Endothelial cell of umbilical vein (primary cell): ENCODE measurements around the gene LINC01488. TPM values are rescaled to one million over a fixed set of nuclear protein-coding genes. Genes with fewer than 3 reads are reported as not detected.

Source experiments
- BruUV-seq: library from RNA; stranded (reverse); fragments of 400-500 nt; replicated peaks from 2 replicates; lab custom pipeline; 2021; lab: Mats Ljungman, UMichigan
- CTCF ChIA-PET: fragments of 300-600, 350-600 bp; sonication (Branson Sonifier 250); formaldehyde crosslinking; loops from one replicate; lab custom pipeline; 2021; ENCODE audit warnings: antibody characterized with exemption, inconsistent platforms; lab: Charles Lee
- POLR2A ChIA-PET: fragments of 300-600, 350-600 bp; sonication (Branson Sonifier 250); formaldehyde crosslinking; loops from one replicate; lab custom pipeline; 2021; ENCODE audit warnings: antibody characterized with exemption, inconsistent platforms; lab: Charles Lee
- DNase-seq: peaks from one replicate; pipeline ENCODE4 v3.0.0-alpha.2; 2011; ENCODE audit warnings: low read depth, low spot score
- FAIRE-seq: peaks from 2 replicates; lab custom pipeline; 2011; peaks lifted over from hg19 to GRCh38; lab: Jason Lieb, UNC
- H2AFZ ChIP-seq: 2 replicates; pipeline ENCODE4 v1.6.0; 2012; ENCODE audit warnings: low read depth, low read length, control low read depth, inconsistent platforms
- H3K27ac ChIP-seq: 2 replicates; pipeline ENCODE4 v1.5.1; 2011; ENCODE audit warnings: low read depth, mild to moderate bottlenecking, control low read depth, low read length, moderate library complexity; ENCODE audit not compliant: insufficient read depth
- H3K27me3 ChIP-seq, 2 experiments: 2 replicates each; pipeline versions ENCODE4 v1.6.0 to v1.6.1; 2011; ENCODE audit warnings: low read length in 2 of 2, mixed read lengths in 1 of 2; ENCODE audit not compliant: control insufficient read depth in 2 of 2, insufficient read depth in 2 of 2
- H3K36me3 ChIP-seq, 2 experiments: 2 replicates in 1 of 2; 3 replicates in 1 of 2; pipeline ENCODE4 v1.5.1; 2011; ENCODE audit warnings: low read length in 2 of 2, mild to moderate bottlenecking in 1 of 2, moderate library complexity in 1 of 2; ENCODE audit not compliant: control insufficient read depth in 2 of 2, insufficient read depth in 2 of 2; ENCODE audit errors: extremely low read depth in 1 of 2
- H3K4me1 ChIP-seq: 3 replicates; pipeline ENCODE4 v1.5.1; 2011; ENCODE audit warnings: mild to moderate bottlenecking, low read length; ENCODE audit not compliant: control insufficient read depth, insufficient read depth; ENCODE audit errors: extremely low read depth
- H3K4me2 ChIP-seq: 2 replicates; pipeline ENCODE4 v1.6.1; 2011; ENCODE audit warnings: low read length, control low read depth, mixed read lengths; ENCODE audit not compliant: insufficient read depth
- H3K4me3 ChIP-seq, 3 experiments: fragments of 200-600 bp in 1 of 3; sonication (generic), shearing (Covaris generic) in 1 of 3; replicated peaks in 1 of 3; 2 replicates each; pipeline ENCODE4 v1.5.1; 2011 to 2016; ENCODE audit warnings: control low read depth in 3 of 3, low read length in 3 of 3, mild to moderate bottlenecking in 2 of 3, inconsistent platforms in 1 of 3, low read depth in 1 of 3, moderate library complexity in 1 of 3; ENCODE audit not compliant: insufficient read depth in 1 of 3
- H3K79me2 ChIP-seq: 2 replicates; pipeline ENCODE4 v1.6.0; 2012; ENCODE audit warnings: low read length, inconsistent platforms; ENCODE audit not compliant: control insufficient read depth, insufficient read depth
- H3K9ac ChIP-seq: replicated peaks from 2 replicates; pipeline ENCODE3; 2011; ENCODE audit warnings: low read length, control low read depth; ENCODE audit not compliant: insufficient read depth; ENCODE audit errors: extremely low read depth
- H3K9me1 ChIP-seq: replicated peaks from 3 replicates; pipeline ENCODE4 v1.6.0; 2011; ENCODE audit warnings: mild to moderate bottlenecking, low read length; ENCODE audit not compliant: control insufficient read depth, insufficient read depth; ENCODE audit errors: extremely low read depth
- H3K9me3 ChIP-seq: replicated peaks from 2 replicates; pipeline ENCODE4 v1.5.1; 2012; ENCODE audit warnings: low read length, inconsistent platforms; ENCODE audit not compliant: control insufficient read depth, insufficient read depth
- H4K20me1 ChIP-seq: replicated peaks from 2 replicates; pipeline ENCODE3; 2011; ENCODE audit warnings: mild to moderate bottlenecking, low read length; ENCODE audit not compliant: control insufficient read depth, insufficient read depth; ENCODE audit errors: extremely low read depth
- EZH2 ChIP-seq: IDR thresholded peaks from 2 replicates; pipeline ENCODE4 v1.6.1; 2012; ENCODE audit warnings: borderline replicate concordance, low read depth, mild to moderate bottlenecking, moderate library complexity, low read length, inconsistent platforms; ENCODE audit not compliant: severe bottlenecking
- FOS ChIP-seq: IDR thresholded peaks from 2 replicates; pipeline ENCODE4 v1.6.1; 2011; ENCODE audit warnings: mild to moderate bottlenecking, low read length, moderate library complexity, borderline replicate concordance; ENCODE audit not compliant: insufficient read depth
- GATA2 ChIP-seq: IDR thresholded peaks from 2 replicates; pipeline ENCODE4 v1.7.0; 2011; ENCODE audit warnings: low read depth, mild to moderate bottlenecking, moderate library complexity, mixed read lengths, low read length; ENCODE audit not compliant: insufficient read length, insufficient read depth
- JUN ChIP-seq: IDR thresholded peaks from 2 replicates; pipeline ENCODE4 v1.6.1; 2011; ENCODE audit warnings: borderline replicate concordance, low read depth; ENCODE audit not compliant: insufficient read length, insufficient read depth
- MYC ChIP-seq: IDR thresholded peaks from one replicate; pipeline ENCODE4 v1.6.1; 2011; ENCODE audit warnings: mild to moderate bottlenecking, low read depth, low read length
- POLR2A ChIP-seq: IDR thresholded peaks from 2 replicates; pipeline ENCODE4 v1.6.1; 2012; ENCODE audit warnings: low read depth, mild to moderate bottlenecking, control low read depth, low read length
- POLR2AphosphoS5 ChIP-seq: IDR thresholded peaks from 2 replicates; pipeline ENCODE4 v1.6.1; 2012; ENCODE audit warnings: low read depth, mild to moderate bottlenecking, control low read depth, low read length, moderate library complexity; ENCODE audit not compliant: insufficient read depth
- dilution Hi-C: fragments of 300-500 bp; cut with MboI; formaldehyde crosslinking; loops from one replicate; pipeline ENCODE4 v1.15.0; 2019; ENCODE audit warnings: low sequenced_read_pairs; ENCODE audit not compliant: extremely low pct_ligation_motif_present
- intact Hi-C: fragments of 100-400 bp; cut with micrococcal nuclease; formaldehyde crosslinking; loops from one replicate; pipeline ENCODE4 v1.10.0; 2022
- polyA plus RNA-seq, 4 experiments: library from polyadenylated mRNA; depleted of rRNA in 3 of 4; stranded (reverse) in 3 of 4; unstranded in 1 of 4; fragments of >200 nt; gene quantifications; 2 replicates each; pipeline versions ENCODE4 v1.2.1 to v1.2.3, GENCODE V29; 2011 to 2012; ENCODE audit warnings: missing spikeins in 1 of 4
- total RNA-seq: library from RNA; stranded (reverse); gene quantifications from 2 replicates; pipeline ENCODE4 v1.2.3, GENCODE V29; 2021
- TF ChIP-seq, protein P1 (sequence below): IDR thresholded peaks from 2 replicates; pipeline ENCODE4 v1.6.1; 2011; ENCODE audit not compliant: insufficient read depth, insufficient read length
- TF ChIP-seq, protein P2 (sequence below), 2 donors: IDR thresholded peaks; 1 replicate in 1 of 2; 2 replicates in 1 of 2; pipeline ENCODE4 v1.5.1; 2011; ENCODE audit warnings: low read length in 2 of 2, mild to moderate bottlenecking in 2 of 2, moderate library complexity in 2 of 2, control low read depth in 1 of 2, inconsistent platforms in 1 of 2, low read depth in 1 of 2; ENCODE audit not compliant: insufficient read depth in 1 of 2; ENCODE audit errors: extremely low read depth in 1 of 2

LINC01488 gene
- total and polyA plus RNA-seq, 2 donors (not counting 3 experiments of a cell fraction or from before 2014, with no cell fraction given) = not detected

DNA sequence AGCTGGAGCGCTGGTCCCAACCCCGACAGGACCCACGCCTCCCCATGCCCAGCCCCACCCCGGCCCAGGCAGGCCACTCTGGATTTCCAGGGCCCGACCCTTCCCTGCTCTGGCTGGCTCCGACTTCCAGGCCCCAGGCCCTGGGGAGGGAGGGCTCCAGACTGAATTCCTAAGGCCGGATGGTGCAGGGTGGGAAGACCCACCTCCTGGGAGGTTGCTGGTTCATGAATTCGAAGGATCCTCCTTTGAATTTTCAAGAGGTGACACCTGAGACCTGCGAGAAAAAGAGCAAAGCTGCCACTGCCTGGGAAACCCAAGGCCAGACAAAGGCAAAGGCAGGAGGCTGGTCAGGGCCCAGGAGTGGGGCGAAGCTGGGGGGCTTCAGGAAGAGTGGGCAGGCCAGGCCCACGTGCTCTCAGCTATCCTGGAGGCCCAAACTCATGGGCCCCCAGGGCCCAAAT lies 47.0 kb upstream of the LINC01488 start:
- Histone ChIP-seq H2AFZ (no peak overlapping the region), H3K9me1 (no peaks in the 10 kb centered on the region), H3K4me3 (no peak overlapping the region), H4K20me1 (no peaks in the 10 kb centered on the region), H3K4me1 (no peaks in the 10 kb centered on the region), H3K9me3 (no peaks in the 10 kb centered on the region), H3K4me2 (no peak overlapping the region), H3K27ac (no peak overlapping the region), H3K36me3 (no peaks in the 10 kb centered on the region), H3K79me2 (no peaks in the 10 kb centered on the region), H3K27me3 (no peaks in the 10 kb centered on the region), H3K9ac (no peak overlapping the region)
- no peak for FAIRE-seq
- ChIA-PET POLR2A (no interaction called here), CTCF (no interaction called here)
- DNase-seq = no peak
- no TSS peak for BruUV-seq
- TF ChIP-seq GATA2 = no peak
- TF ChIP-seq, protein P1, sequence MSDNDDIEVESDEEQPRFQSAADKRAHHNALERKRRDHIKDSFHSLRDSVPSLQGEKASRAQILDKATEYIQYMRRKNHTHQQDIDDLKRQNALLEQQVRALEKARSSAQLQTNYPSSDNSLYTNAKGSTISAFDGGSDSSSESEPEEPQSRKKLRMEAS = no peak
- TF ChIP-seq FOS = no peak
- no peak for TF ChIP-seq EZH2
- TF ChIP-seq, protein P2, sequence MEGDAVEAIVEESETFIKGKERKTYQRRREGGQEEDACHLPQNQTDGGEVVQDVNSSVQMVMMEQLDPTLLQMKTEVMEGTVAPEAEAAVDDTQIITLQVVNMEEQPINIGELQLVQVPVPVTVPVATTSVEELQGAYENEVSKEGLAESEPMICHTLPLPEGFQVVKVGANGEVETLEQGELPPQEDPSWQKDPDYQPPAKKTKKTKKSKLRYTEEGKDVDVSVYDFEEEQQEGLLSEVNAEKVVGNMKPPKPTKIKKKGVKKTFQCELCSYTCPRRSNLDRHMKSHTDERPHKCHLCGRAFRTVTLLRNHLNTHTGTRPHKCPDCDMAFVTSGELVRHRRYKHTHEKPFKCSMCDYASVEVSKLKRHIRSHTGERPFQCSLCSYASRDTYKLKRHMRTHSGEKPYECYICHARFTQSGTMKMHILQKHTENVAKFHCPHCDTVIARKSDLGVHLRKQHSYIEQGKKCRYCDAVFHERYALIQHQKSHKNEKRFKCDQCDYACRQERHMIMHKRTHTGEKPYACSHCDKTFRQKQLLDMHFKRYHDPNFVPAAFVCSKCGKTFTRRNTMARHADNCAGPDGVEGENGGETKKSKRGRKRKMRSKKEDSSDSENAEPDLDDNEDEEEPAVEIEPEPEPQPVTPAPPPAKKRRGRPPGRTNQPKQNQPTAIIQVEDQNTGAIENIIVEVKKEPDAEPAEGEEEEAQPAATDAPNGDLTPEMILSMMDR (IDR thresholded peaks at IDR 0.05; ENCODE audit: extremely low read depth in 1 of 2, insufficient read depth in 1 of 2, low read depth in 1 of 2, low read length in 2 of 2) = no peak
- TF ChIP-seq POLR2A = no peak
- no peak for TF ChIP-seq JUN
- no peak for TF ChIP-seq MYC
- TF ChIP-seq POLR2AphosphoS5 = no peak
- dilution Hi-C loops (no loop called here), intact Hi-C loops (no loop called here)
